Right lobe of liver (tissue), 4 donors: ENCODE measurements around the gene SNUPN.

Source experiments
- CTCF ChIP-seq, 4 donors: fragments of 200-600 bp in 3 of 4; fragments of 450-650 bp in 1 of 4; IDR thresholded peaks; one replicate each; pipeline versions ENCODE4 v1.5.1 to v1.8.0; 2016 to 2022; ENCODE audit warnings: antibody characterized with exemption in 4 of 4, mild to moderate bottlenecking in 2 of 4
- POLR2A ChIP-seq: fragments of 450-650 bp; IDR thresholded peaks from one replicate; pipeline ENCODE4 v1.6.1; 2017; ENCODE audit warnings: antibody characterized with exemption, mild to moderate bottlenecking
- donor health status: DM: no; HTN: no; CAD: no.
- donor health status: DM: no; HTN: no; CAD: no.
- donor health status: DM: no; HTN: yes; CAD: no.

GRCh38 chr15:75622505-75622904, 3.0 kb downstream of the SNUPN start:
- TF ChIP-seq CTCF (IDR thresholded peaks at IDR 0.05) (no peak), POLR2A (no peak)
